Endothelial cell of umbilical vein (primary cell): ENCODE data around the gene RGS12.

Source experiments
- CTCF ChIP-seq, 2 donors: IDR thresholded peaks; 1 replicate in 1 of 2; 2 replicates in 1 of 2; pipeline ENCODE4 v1.5.1; 2011; ENCODE audit warnings: low read length in 2 of 2, mild to moderate bottlenecking in 2 of 2, moderate library complexity in 2 of 2, control low read depth in 1 of 2, inconsistent platforms in 1 of 2, low read depth in 1 of 2; ENCODE audit not compliant: insufficient read depth in 1 of 2; ENCODE audit errors: extremely low read depth in 1 of 2
- EZH2 ChIP-seq: IDR thresholded peaks from 2 replicates; pipeline ENCODE4 v1.6.1; 2012; ENCODE audit warnings: borderline replicate concordance, low read depth, mild to moderate bottlenecking, moderate library complexity, low read length, inconsistent platforms; ENCODE audit not compliant: severe bottlenecking
- FOS ChIP-seq: IDR thresholded peaks from 2 replicates; pipeline ENCODE4 v1.6.1; 2011; ENCODE audit warnings: mild to moderate bottlenecking, low read length, moderate library complexity, borderline replicate concordance; ENCODE audit not compliant: insufficient read depth
- JUN ChIP-seq: IDR thresholded peaks from 2 replicates; pipeline ENCODE4 v1.6.1; 2011; ENCODE audit warnings: borderline replicate concordance, low read depth; ENCODE audit not compliant: insufficient read length, insufficient read depth
- POLR2A ChIP-seq: IDR thresholded peaks from 2 replicates; pipeline ENCODE4 v1.6.1; 2012; ENCODE audit warnings: low read depth, mild to moderate bottlenecking, control low read depth, low read length
- POLR2AphosphoS5 ChIP-seq: IDR thresholded peaks from 2 replicates; pipeline ENCODE4 v1.6.1; 2012; ENCODE audit warnings: low read depth, mild to moderate bottlenecking, control low read depth, low read length, moderate library complexity; ENCODE audit not compliant: insufficient read depth
- TF ChIP-seq, protein P1 (sequence below): IDR thresholded peaks from 2 replicates; pipeline ENCODE4 v1.6.1; 2011; ENCODE audit not compliant: insufficient read depth, insufficient read length

GRCh38 chr4:3308691-3309090 lies 15.9 kb downstream of the RGS12 start:
- TF ChIP-seq POLR2A = no peak
- TF ChIP-seq CTCF (IDR thresholded peaks at IDR 0.05; ENCODE audit: extremely low read depth in 1 of 2, insufficient read depth in 1 of 2, low read depth in 1 of 2, low read length in 2 of 2) = no peak
- no peak for TF ChIP-seq EZH2
- no peak for TF ChIP-seq POLR2AphosphoS5
- no peak for TF ChIP-seq FOS
- TF ChIP-seq JUN = no peak
- TF ChIP-seq, protein P1, sequence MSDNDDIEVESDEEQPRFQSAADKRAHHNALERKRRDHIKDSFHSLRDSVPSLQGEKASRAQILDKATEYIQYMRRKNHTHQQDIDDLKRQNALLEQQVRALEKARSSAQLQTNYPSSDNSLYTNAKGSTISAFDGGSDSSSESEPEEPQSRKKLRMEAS = no peak
